ENCODE measurements around the gene FAM53B.

FAM53B gene

DNA sequence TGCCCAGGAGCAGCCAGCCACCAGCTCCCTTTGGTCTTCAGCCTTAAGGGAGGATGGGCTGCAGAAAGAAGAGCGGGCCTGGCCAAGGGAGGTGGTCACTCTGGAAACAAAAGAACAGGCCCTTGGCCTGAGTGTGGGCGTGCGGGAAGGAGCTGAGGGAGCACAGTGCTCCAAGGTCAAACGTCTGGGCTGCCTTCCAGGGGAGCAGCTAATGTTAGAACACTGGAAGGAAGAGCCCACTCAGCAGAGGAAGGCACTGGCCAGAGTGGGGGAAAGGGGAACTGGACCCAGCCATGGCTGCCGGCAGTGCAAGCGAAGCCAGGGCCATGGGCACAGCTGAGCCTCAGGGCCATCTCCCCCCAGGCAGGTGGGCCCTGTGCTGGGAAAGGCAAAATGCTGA lies 42.7 kb downstream of the FAM53B start:
- POLR2A ChIA-PET, result no interaction called here

DNA sequence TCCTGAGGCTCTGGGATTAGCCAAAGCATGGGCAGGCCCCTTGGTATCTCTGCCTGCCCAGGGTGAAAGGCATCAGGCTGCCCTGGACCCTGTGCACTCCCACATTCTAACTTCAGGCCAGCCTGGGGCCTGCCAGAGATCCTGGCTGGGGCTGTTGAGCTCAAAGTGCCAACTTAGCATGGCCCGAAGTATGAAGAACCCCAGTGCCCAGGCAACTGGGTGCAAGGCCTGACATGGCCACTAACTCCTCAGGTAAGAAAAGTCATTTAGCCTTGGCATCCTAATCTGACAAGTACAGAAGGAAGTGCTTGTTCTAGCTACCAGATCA lies 43.2 kb downstream of the FAM53B start:
- POLR2A ChIA-PET, result no interaction called here
- Histone ChIP-seq H3K27ac (ENCODE audit: extremely low read depth, low read depth, low read length) (no peak overlapping the region), H3K4me1 (ENCODE audit: control insufficient read depth, insufficient read depth, low read length) (no peaks in the 10 kb centered on the region), H3K9me3 (ENCODE audit: control insufficient read depth, insufficient read depth, low read depth, low read length) (no peaks in the 10 kb centered on the region), H3K36me3 (ENCODE audit: control insufficient read depth in 2 of 2, insufficient read depth in 1 of 2, low read length in 2 of 2) (peaks cover 0 to 66% of the 10 kb centered on the region in 2 experiments; a peak in 1 of 3 replicates), H3K4me3 (ENCODE audit: low read depth, low read length) (no peak overlapping the region)
- TF ChIP-seq ZNF16 (tag by site-specific recombination; IDR thresholded peaks at IDR 0.05; ENCODE audit: low read depth), result no peak
- no peak for TF ChIP-seq ZBTB21 (tag by site-specific recombination; IDR thresholded peaks at IDR 0.05)
- no peak for TF ChIP-seq ZNF48 (tag by site-specific recombination; IDR thresholded peaks at IDR 0.05)
- TF ChIP-seq ZNF248 (tag by site-specific recombination; IDR thresholded peaks at IDR 0.05), result no peak
- TF ChIP-seq, protein P1, sequence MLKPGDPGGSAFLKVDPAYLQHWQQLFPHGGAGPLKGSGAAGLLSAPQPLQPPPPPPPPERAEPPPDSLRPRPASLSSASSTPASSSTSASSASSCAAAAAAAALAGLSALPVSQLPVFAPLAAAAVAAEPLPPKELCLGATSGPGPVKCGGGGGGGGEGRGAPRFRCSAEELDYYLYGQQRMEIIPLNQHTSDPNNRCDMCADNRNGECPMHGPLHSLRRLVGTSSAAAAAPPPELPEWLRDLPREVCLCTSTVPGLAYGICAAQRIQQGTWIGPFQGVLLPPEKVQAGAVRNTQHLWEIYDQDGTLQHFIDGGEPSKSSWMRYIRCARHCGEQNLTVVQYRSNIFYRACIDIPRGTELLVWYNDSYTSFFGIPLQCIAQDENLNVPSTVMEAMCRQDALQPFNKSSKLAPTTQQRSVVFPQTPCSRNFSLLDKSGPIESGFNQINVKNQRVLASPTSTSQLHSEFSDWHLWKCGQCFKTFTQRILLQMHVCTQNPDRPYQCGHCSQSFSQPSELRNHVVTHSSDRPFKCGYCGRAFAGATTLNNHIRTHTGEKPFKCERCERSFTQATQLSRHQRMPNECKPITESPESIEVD (tag by site-specific recombination; IDR thresholded peaks at IDR 0.05), result no peak
- TF ChIP-seq ZNF10 (tag by site-specific recombination; IDR thresholded peaks at IDR 0.05), result no peak
- no peak for TF ChIP-seq ZNF114 (tag by site-specific recombination; IDR thresholded peaks at IDR 0.05)
- CTCF ChIA-PET, result interaction anchor here (0.9 to 1.2 kb wide), 2 partner anchors 22 to 40 kb away, joined by 3 read pairs; no protein-coding TSS in a partner anchor

More for the DNA sequence above, 42.7 kb downstream of the FAM53B start:
- Histone ChIP-seq H3K4me3 (ENCODE audit: low read depth, low read length) (no peak overlapping the region), H3K36me3 (ENCODE audit: control insufficient read depth in 2 of 2, insufficient read depth in 1 of 2, low read length in 2 of 2) (peaks cover 0 to 67% of the 10 kb centered on the region in 2 experiments; a peak in 1 of 3 replicates), H3K9me3 (ENCODE audit: control insufficient read depth, insufficient read depth, low read depth, low read length) (no peaks in the 10 kb centered on the region), H3K4me1 (ENCODE audit: control insufficient read depth, insufficient read depth, low read length) (no peaks in the 10 kb centered on the region), H3K27ac (ENCODE audit: extremely low read depth, low read depth, low read length) (no peak overlapping the region)
- no peak for TF ChIP-seq ZNF501 (tag by site-specific recombination; IDR thresholded peaks at IDR 0.05)
- peak; percentile 58 for TF ChIP-seq ZNF341 (tag by site-specific recombination; IDR thresholded peaks at IDR 0.05; ENCODE audit: low read depth)
- TF ChIP-seq, protein P2, sequence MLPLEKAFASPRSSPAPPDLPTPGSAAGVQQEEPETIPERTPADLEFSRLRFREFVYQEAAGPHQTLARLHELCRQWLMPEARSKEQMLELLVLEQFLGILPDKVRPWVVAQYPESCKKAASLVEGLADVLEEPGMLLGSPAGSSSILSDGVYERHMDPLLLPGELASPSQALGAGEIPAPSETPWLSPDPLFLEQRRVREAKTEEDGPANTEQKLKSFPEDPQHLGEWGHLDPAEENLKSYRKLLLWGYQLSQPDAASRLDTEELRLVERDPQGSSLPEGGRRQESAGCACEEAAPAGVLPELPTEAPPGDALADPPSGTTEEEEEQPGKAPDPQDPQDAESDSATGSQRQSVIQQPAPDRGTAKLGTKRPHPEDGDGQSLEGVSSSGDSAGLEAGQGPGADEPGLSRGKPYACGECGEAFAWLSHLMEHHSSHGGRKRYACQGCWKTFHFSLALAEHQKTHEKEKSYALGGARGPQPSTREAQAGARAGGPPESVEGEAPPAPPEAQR (tag by site-specific recombination; IDR thresholded peaks at IDR 0.05), result no peak
- TF ChIP-seq TRIM28 (IDR thresholded peaks at IDR 0.05; ENCODE audit: borderline replicate concordance, low read length), result no peak
- CTCF ChIA-PET, result interaction anchor here (0.9 to 1.2 kb wide), 2 partner anchors 22 to 40 kb away, joined by 3 read pairs; no protein-coding TSS in a partner anchor

DNA sequence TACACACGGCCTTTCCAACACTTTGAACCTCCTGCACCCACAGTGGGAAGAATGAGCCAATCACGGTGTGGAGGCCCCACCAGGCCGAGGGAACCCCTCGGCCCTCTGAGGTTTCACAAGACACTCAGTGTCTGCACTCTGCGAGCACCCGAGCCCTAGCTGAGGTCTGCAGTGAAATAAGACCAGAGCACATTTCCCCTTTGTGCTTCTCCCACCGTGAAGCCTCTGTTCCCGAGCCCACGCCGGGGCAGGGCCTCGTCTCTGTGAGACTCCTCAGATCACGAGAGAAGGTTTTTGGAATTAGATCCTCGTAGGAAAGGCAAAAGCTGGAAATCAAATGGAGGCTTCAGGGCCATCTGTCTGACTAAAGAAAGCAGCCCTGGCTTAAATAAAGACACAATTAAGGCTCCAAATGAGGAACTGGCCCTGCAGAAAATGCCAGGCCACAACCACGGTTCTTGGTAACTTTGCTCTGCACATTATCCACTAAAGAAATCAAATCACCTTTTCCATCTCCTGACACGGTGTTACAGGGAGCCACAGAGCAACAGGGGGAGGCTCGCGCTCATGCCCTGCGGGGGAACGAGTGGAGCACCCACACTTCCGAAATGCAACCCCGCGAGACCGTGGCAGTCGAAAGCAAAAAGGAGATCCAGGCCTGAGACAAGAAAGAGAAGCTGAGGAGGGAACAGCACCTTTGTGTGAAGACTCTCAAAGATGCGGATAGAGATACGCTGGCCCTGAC lies 43.7 kb downstream of the FAM53B start:
- H3K4me3 ChIP-seq (ENCODE audit: low read depth, low read length), result no peak overlapping the region
- CTCF ChIA-PET, result interaction anchor here (0.9 to 1.2 kb wide), 2 partner anchors 23 to 41 kb away, joined by 3 read pairs; no protein-coding TSS in a partner anchor
- no peak overlapping the region for H3K27ac ChIP-seq (ENCODE audit: extremely low read depth, low read depth, low read length)
- no peaks in the 10 kb centered on the region for H3K4me1 ChIP-seq (ENCODE audit: control insufficient read depth, insufficient read depth, low read length)
- peaks cover 0 to 66% of the 10 kb centered on the region in 2 experiments; a peak in 1 of 3 replicates for H3K36me3 ChIP-seq (ENCODE audit: control insufficient read depth in 2 of 2, insufficient read depth in 1 of 2, low read length in 2 of 2)
- H3K9me3 ChIP-seq (ENCODE audit: control insufficient read depth, insufficient read depth, low read depth, low read length), result no peaks in the 10 kb centered on the region
- POLR2A ChIA-PET, result no interaction called here
- no peak for TF ChIP-seq ZNF366 (tag by site-specific recombination; conservative IDR thresholded peaks at IDR 0.05)
- no peak for TF ChIP-seq YY1 (tag by site-specific recombination; IDR thresholded peaks at IDR 0.05)
- no peak for TF ChIP-seq TRIM28 (IDR thresholded peaks at IDR 0.05; ENCODE audit: borderline replicate concordance, low read length)
- TF ChIP-seq, protein P3, sequence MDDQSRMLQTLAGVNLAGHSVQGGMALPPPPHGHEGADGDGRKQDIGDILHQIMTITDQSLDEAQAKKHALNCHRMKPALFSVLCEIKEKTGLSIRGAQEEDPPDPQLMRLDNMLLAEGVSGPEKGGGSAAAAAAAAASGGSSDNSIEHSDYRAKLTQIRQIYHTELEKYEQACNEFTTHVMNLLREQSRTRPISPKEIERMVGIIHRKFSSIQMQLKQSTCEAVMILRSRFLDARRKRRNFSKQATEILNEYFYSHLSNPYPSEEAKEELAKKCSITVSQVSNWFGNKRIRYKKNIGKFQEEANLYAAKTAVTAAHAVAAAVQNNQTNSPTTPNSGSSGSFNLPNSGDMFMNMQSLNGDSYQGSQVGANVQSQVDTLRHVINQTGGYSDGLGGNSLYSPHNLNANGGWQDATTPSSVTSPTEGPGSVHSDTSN (CRISPR knock-in tag; IDR thresholded peaks at IDR 0.05), result no peak
- TF ChIP-seq, protein P4, sequence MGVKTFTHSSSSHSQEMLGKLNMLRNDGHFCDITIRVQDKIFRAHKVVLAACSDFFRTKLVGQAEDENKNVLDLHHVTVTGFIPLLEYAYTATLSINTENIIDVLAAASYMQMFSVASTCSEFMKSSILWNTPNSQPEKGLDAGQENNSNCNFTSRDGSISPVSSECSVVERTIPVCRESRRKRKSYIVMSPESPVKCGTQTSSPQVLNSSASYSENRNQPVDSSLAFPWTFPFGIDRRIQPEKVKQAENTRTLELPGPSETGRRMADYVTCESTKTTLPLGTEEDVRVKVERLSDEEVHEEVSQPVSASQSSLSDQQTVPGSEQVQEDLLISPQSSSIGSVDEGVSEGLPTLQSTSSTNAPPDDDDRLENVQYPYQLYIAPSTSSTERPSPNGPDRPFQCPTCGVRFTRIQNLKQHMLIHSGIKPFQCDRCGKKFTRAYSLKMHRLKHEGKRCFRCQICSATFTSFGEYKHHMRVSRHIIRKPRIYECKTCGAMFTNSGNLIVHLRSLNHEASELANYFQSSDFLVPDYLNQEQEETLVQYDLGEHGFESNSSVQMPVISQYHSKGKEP (tag by site-specific recombination; IDR thresholded peaks at IDR 0.05), result no peak
- TF ChIP-seq, protein P5, sequence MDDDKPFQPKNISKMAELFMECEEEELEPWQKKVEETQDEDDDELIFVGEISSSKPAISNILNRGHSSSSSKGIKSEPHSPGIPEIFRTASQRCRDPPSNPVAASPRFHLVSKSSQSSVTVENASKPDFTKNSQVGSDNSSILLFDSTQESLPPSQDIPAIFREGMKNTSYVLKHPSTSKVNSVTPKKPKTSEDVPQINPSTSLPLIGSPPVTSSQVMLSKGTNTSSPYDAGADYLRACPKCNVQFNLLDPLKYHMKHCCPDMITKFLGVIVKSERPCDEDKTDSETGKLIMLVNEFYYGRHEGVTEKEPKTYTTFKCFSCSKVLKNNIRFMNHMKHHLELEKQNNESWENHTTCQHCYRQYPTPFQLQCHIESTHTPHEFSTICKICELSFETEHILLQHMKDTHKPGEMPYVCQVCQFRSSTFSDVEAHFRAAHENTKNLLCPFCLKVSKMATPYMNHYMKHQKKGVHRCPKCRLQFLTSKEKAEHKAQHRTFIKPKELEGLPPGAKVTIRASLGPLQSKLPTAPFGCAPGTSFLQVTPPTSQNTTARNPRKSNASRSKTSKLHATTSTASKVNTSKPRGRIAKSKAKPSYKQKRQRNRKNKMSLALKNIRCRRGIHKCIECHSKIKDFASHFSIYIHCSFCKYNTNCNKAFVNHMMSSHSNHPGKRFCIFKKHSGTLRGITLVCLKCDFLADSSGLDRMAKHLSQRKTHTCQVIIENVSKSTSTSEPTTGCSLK (tag by site-specific recombination; IDR thresholded peaks at IDR 0.05), result no peak
- no peak for TF ChIP-seq ZNF830 (tag by site-specific recombination; IDR thresholded peaks at IDR 0.05; ENCODE audit: low read depth)
- TF ChIP-seq, protein P6, sequence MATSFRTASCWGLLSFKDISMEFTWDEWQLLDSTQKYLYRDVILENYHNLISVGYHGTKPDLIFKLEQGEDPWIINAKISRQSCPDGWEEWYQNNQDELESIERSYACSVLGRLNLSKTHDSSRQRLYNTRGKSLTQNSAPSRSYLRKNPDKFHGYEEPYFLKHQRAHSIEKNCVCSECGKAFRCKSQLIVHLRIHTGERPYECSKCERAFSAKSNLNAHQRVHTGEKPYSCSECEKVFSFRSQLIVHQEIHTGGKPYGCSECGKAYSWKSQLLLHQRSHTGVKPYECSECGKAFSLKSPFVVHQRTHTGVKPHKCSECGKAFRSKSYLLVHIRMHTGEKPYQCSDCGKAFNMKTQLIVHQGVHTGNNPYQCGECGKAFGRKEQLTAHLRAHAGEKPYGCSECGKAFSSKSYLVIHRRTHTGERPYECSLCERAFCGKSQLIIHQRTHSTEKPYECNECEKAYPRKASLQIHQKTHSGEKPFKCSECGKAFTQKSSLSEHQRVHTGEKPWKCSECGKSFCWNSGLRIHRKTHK (tag by site-specific recombination; IDR thresholded peaks at IDR 0.05), result no peak
- no peak for TF ChIP-seq ZNF558 (tag by site-specific recombination; IDR thresholded peaks at IDR 0.05)
